Measurements from ENCODE around the gene PTTG1IP.
"Not testable (repeated sequence)": the region's sequence is repeated elsewhere in the genome, so short reads cannot be mapped to it uniquely, and the experiment has no call there.

Gene PTTG1IP

GRCh38 chr21:44881198-44881872 lies 7.8 kb upstream of the PTTG1IP start:
- no peak for DNase-seq (ENCODE audit: low read depth)

GRCh38 chr21:44880405-44881197 lies 7.1 kb upstream of the PTTG1IP start:
- DNase-seq (ENCODE audit: low read depth), result no peak

- not testable (repeated sequence) for DNase-seq (ENCODE audit: low read depth)
Measured at GRCh38 chr21:44879238-44879637, 5.7 kb upstream of the PTTG1IP start.

- no peak for DNase-seq (ENCODE audit: low read depth)
Measured at GRCh38 chr21:44878053-44878982, 4.8 kb upstream of the PTTG1IP start.

DNA sequence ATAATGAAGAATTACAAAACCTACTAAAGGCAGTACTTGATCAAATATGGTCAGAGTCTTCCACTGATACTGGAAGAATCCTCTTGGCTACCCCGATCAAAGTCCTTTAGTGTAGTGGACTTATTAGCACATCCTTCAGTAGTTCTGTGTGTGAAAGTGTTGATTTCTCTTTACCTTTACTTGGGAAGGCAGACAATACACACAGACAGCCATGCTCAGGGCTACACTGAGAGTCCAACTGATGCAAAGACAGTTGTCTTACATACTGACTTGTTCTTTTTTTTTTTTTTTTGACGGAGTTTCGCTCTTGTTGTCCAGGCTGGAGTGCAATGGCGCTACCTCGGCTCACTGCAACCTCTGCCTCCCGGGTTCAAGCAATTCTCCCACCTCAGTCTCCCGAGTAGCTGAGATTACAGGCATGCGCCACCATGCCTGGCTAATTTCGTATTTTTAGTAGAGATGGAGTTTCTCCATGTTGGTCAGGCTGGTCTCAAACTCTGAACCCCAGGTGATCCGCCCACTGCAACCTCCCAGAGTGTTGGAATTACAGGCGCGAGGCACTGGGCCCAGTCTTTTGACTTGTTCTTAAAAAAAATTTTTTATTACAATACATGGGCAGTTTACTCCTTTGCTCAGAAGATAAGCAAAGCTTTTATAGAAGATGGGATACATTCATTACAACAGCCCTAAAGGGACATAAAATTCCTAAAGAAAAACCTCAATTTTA lies 3.5 kb upstream of the PTTG1IP start:
- DNase-seq (ENCODE audit: low read depth), result no peak

- no peak for DNase-seq (ENCODE audit: low read depth)
Measured at GRCh38 chr21:44875316-44875700, 1.8 kb upstream of the PTTG1IP start.

DNA sequence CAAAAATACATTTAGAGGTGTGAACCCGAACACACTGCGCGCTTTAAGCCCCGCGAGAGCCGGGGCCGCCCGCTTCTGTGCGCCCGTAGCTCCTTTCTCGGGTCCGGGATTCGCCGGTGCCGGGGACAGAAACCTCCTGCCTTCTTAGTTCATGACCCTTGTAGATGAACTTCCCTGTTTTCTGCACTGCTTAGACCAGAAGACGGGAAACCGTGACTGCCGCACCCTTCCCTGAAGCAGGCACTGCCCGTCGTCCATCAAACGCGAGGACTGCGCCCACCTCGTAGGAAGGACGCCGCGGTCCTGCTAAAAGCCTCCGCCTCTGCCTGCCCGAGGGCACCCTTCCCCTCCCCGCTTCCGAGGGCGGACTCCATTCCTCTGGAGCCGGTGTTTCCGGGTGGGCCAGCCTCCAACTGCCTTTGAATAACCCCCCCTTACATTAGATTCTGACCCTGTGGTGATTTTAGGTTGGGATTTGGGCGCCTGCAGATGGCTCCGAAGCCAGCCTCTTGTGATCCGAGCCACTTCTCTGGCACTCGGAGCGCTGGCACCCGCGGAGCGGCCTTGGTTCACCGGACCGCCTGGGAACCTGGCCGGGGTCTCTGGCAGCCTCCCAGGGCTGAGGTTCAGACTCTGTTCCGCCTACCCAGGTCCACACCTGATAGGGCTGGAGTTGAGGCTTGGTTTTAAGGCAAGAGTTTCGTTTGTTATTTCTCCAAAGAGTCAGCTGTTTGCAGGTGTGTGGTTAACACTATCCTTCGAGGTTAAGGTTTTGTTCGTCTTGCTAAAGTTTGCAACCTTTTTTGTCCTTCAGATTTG lies 1.2 kb upstream of the PTTG1IP start:
- no peak for DNase-seq (ENCODE audit: low read depth)

- no peak for DNase-seq (ENCODE audit: low read depth)
Measured at GRCh38 chr21:44874240-44874496, 678 bp upstream of the PTTG1IP start.

DNA sequence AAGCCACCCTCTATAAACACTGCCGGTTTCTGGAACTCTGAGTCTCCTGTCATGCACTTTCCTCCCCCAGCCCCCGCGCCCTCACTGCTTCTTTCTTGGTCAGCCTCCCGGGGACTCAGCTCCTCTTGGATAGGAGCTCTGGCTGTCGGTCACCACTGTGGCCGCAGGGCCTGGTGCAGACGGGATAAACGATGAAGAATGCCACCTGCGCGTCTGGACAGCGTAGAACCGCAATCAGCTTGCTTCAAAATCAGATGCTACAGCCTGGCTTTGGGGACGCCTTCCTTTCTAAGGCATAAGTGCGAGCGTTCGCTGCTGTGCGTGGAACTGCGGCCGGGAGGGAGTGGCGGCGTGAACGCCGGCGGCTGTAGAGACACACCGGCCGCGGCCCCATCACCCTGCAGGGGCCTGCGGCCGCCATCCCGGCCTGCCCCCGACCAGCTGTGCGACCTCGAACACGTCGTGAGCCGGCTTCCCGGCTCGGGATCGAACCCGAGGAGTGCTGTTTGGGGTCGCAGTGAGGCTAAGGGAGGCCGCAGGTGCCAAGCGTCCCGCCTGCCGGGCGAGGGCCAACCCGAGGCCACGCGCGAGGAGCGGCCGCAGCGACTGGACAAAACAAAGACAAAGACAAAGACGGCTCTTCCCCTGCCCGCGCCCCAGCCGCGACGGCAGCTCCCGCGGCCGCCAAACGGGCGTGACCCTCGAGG lies 688 bp downstream of the PTTG1IP start:
- DNase-seq (ENCODE audit: low read depth), result no peak

GRCh38 chr21:44872323-44872648 lies 1.2 kb downstream of the PTTG1IP start:
- no peak for DNase-seq (ENCODE audit: low read depth)

- no peak for DNase-seq (ENCODE audit: low read depth)
Measured at GRCh38 chr21:44871576-44872269, 1.8 kb downstream of the PTTG1IP start.

- no peak for DNase-seq (ENCODE audit: low read depth)
Measured at GRCh38 chr21:44870748-44871495, 2.6 kb downstream of the PTTG1IP start.

DNA sequence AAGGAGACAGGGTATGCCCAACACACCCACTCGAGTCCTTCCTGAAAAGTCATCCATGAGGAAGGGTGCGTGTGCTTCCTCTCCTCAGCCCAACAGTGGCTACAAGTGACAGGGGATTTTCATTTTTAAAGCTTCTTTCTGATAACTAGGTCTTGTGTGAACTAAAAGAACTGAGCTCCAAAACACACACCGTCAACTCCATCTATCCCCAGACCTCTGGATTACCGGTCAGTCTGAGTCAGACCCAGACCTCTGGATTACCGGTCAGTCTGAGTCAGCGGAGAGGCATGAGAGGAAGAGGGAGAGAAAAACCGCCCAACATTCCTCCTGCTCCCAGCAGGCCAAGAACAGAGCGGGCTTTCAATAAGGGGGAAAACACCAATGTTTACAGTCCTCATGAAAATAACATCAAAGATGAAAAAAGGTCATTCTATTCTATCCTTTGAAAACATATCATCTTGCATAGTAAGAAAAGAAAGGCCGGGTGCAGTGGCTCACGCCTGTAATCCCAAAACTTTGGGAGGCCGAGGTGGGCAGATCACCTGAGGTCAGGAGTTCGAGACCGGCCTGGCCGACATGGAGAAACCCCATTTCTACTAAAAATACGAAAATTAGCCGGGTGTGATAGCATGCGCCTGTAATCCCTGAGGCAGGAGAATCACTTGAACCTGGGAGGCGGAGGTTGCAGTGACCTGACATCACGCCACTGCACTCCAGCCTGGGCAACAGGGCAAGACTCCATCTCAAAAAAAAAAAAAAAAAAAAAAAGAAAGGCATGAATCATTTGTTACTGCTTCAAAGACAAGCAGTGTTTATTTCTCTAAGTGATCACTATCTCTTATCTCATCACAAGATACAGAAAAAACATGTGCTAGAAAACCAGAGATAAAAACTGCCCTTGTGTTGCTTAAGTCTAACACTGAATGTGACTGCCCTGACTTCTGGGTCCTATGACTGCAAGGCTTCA lies 3.4 kb downstream of the PTTG1IP start:
- DNase-seq (ENCODE audit: low read depth), result peak; percentile 97

- no peak for DNase-seq (ENCODE audit: low read depth)
Measured at GRCh38 chr21:44868707-44869106, 4.8 kb downstream of the PTTG1IP start.

- no peak for DNase-seq (ENCODE audit: low read depth)
Measured at GRCh38 chr21:44867999-44868700, 5.3 kb downstream of the PTTG1IP start.

GRCh38 chr21:44867464-44867863 lies 6.0 kb downstream of the PTTG1IP start:
- no peak for DNase-seq (ENCODE audit: low read depth)

DNA sequence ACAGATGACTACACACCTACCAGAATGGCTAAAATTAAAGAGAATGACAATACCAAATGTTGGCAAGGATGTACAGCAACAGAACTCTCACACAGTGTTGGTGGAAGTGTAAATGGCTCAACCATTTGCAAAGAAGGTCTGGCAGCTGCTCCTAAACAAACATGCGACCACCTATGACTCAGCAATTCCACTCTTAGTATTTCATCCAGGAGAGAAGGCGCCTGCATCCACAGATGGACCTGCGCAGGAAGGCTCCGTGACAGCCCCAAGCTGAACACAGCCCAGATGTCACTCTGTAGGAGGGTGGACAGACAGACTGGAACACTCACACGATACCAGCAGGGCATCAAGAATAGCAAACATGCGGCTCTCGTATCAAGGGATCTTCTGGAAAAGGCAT lies 6.7 kb downstream of the PTTG1IP start:
- no peak for DNase-seq (ENCODE audit: low read depth)

Measured in HS-27A (cell line).